Lower lobe of right lung (tissue), 2 donors: ENCODE data around the gene TMEM132D. TPM values are rescaled to one million over a fixed set of nuclear protein-coding genes. Genes with fewer than 3 reads are reported as not detected.
"Not testable (repeated sequence)": the region's sequence is repeated elsewhere in the genome, so short reads cannot be mapped to it uniquely, and the experiment has no call there.

Experiments used
- ATAC-seq, 2 donors: fragments of 200-7000 bp; cut with Tn5 transposase; one replicate each; pipeline ENCODE4 v1.9.1; 2020 to 2022; ENCODE audit warnings: mild to moderate bottlenecking in 2 of 2, moderate library complexity in 2 of 2
- DNase-seq: peaks from one replicate; pipeline ENCODE4 v3.0.0-alpha.2; 2020
- H3K27ac ChIP-seq: fragments of 200-600 bp; one replicate; pipeline ENCODE4 v1.8.0; 2022
- H3K27me3 ChIP-seq: fragments of 200-600 bp; one replicate; pipeline ENCODE4 v1.8.0; 2022; ENCODE audit warnings: low read depth
- H3K36me3 ChIP-seq: fragments of 200-600 bp; one replicate; pipeline ENCODE4 v1.8.0; 2022; ENCODE audit warnings: mild to moderate bottlenecking
- H3K4me1 ChIP-seq: fragments of 200-600 bp; one replicate; pipeline ENCODE4 v1.8.0; 2022
- H3K4me3 ChIP-seq: fragments of 200-600 bp; one replicate; pipeline ENCODE4 v1.8.0; 2022; ENCODE audit warnings: mild to moderate bottlenecking
- H3K9me3 ChIP-seq: fragments of 200-600 bp; one replicate; pipeline ENCODE4 v1.8.0; 2022
- CTCF ChIP-seq: fragments of 200-600 bp; IDR thresholded peaks from one replicate; pipeline ENCODE4 v1.8.0; 2022; ENCODE audit warnings: antibody characterized with exemption, mild to moderate bottlenecking
- intact Hi-C: fragments of 100-400 bp; cut with DNase I; formaldehyde crosslinking; loops from one replicate; pipeline ENCODE4 v1.11.0; 2022
- total RNA-seq: library from RNA; stranded (reverse); fragmentation: NEBNext Ultra II Directional; extraction: Animal tissue kit (Norgen Biotek cat#: 25700); gene quantifications from one replicate; pipeline ENCODE4 v1.2.1, GENCODE V29; 2021
- donor health status: DM: no; HTN: yes; CAD: no; lungs with severe emphysema.

Gene TMEM132D
- total RNA-seq, 1 donor from 2014 or later: 0.06 TPM

DNA sequence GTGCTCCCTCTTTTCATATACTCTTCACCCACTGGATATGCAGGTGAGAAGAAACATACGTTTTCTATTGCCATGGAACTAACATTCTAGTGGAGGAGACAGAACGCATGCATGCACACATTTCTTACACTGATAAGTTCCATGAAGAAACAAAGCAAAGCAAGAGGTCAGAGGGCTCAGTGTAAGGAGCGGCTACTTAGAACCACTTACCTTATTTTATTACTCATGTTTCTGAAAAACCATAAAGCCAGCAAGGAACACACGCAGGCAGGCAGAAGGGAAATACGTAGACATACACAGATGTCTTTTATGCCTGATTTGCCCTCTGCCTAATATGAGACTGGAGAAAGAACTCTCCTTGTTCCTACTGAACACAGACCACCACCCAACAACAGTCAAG is 362.9 kb downstream of the TMEM132D start:
- no peaks in the 10 kb centered on the region for H3K36me3 ChIP-seq
- no peak overlapping the region for H3K4me3 ChIP-seq
- ATAC-seq: no peak
- no peaks in the 10 kb centered on the region for H3K27me3 ChIP-seq
- intact Hi-C loops: no loop called here
- no peak overlapping the region for H3K27ac ChIP-seq
- no peaks in the 10 kb centered on the region for H3K9me3 ChIP-seq
- H3K4me1 ChIP-seq: no peaks in the 10 kb centered on the region
- DNase-seq: no peak
- TF ChIP-seq CTCF: no peak

- Histone ChIP-seq H3K4me3 (no peak overlapping the region), H3K27ac (no peak overlapping the region), H3K27me3 (no peaks in the 10 kb centered on the region), H3K4me1 (no peaks in the 10 kb centered on the region), H3K9me3 (no peaks in the 10 kb centered on the region), H3K36me3 (no peaks in the 10 kb centered on the region)
- no peak for DNase-seq
- TF ChIP-seq CTCF: no peak
- no peak for ATAC-seq
- intact Hi-C loops: no loop called here
Measured at GRCh38 chr12:129540249-129540648, 363.6 kb downstream of the TMEM132D start.

DNA sequence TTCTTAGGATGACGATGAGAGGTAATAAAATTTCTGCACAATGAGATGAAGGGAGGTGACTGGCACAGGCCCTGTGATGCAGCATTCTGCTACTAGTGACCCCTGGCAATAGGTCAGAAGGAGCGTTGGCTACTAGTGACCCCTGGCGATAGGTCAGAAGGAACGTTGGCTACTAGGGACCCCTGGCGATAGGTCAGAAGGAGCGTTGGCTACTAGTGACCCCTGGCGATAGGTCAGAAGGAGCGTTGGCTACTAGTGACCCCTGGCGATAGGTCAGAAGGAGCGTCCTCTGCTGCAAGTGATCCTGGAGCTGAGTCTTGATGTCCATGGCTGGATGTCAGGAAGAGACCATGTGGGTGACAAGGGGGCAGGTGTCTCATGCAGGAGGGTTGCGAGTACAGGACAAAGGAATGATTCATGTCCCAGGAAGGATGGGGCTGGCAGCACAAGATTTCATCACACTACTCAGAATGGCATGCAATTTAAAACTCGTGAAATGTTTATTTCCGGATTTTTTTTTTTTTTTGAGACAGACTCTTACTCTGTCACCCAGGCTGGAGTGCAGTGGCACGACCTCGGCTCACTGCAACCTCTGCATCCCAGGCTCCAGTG is 365.0 kb downstream of the TMEM132D start:
- H3K27ac ChIP-seq, DNase-seq, H3K27me3 ChIP-seq, H3K9me3 ChIP-seq, H3K4me1 ChIP-seq, H3K4me3 ChIP-seq, H3K36me3 ChIP-seq, intact Hi-C loops: not testable (repeated sequence)
- peak in 1 of 2 donors; percentile 60 for ATAC-seq

DNA sequence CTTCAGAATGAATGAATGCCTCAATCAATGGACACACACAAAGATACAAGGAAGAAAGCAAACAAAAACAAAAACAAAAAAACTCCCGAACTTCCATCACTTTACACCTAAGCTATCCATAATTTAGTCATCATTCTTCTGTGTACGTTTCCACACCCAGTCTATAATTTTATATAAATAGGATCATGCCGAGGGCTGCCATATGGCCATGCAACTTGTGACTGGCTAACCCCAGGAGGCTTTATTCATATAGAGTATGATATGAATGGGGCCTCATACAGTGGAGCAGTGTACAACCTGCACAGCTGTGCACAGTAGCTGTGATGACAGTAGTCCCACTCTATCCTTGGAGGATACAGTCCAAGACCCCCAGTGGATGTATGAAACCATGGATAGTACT is 365.7 kb downstream of the TMEM132D start:
- no peak for ATAC-seq
- no peaks in the 10 kb centered on the region for H3K4me1 ChIP-seq
- no peaks in the 10 kb centered on the region for H3K36me3 ChIP-seq
- DNase-seq: no peak
- H3K27ac ChIP-seq: no peak overlapping the region
- intact Hi-C loops: no loop called here
- H3K27me3 ChIP-seq: no peaks in the 10 kb centered on the region
- no peak overlapping the region for H3K4me3 ChIP-seq
- H3K9me3 ChIP-seq: no peaks in the 10 kb centered on the region
- TF ChIP-seq CTCF: no peak

DNA sequence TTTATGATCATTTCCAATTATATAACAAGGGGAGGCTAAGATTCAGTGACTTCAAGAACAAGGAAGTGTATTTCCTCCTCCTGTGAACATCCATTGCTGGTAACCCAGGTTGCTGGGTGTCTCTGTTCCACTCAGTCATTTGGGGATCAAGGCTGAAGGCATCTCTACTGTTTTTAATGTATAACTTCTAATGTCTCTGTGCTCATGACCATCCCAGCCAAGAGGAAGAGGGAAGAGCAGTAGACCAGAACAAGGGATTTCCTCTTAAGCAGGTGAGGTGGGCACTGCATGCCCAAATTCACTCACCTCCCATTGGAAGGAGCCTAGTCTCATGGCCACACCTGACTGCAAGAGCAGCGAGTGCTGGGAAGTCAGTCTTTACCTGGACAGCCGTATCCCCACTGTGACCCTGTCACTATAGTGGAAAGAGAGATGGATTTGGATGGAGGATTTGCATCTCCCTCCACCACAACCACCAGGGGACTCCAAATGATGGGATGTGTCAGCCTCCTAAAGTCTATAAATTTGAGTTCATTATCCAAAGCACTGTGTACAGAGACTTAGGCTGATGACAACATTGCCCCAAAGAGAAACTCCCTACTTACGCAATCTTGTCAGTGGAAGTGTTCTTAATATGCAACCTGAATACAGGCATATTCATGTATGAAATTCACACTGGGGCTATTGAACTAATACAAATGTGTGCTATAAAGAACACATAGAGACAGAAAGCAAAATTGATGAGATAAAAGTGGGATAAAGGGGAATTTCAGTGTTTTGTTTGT is 368.7 kb downstream of the TMEM132D start:
- DNase-seq (no peak), ATAC-seq (peak in 1 of 2 donors; percentile 18)
- Histone ChIP-seq H3K9me3 (no peaks in the 10 kb centered on the region), H3K36me3 (no peaks in the 10 kb centered on the region), H3K4me1 (no peaks in the 10 kb centered on the region), H3K4me3 (no peak overlapping the region), H3K27ac (no peak overlapping the region), H3K27me3 (no peaks in the 10 kb centered on the region)
- intact Hi-C loops: no loop called here
- no peak for TF ChIP-seq CTCF
